HG03571 (cell line): ENCODE data around the gene EEFSEC.

Experiments
- ATAC-seq: cut with Tn5 transposase; IDR thresholded peaks from one replicate; pipeline ENCODE4 v1.9.1; 2021; ENCODE audit not compliant: unreplicated experiment

Gene EEFSEC

GRCh38 chr3:128380719-128381118, 227.4 kb downstream of the EEFSEC start:
- ATAC-seq: no peak

- no peak for ATAC-seq
Observed at GRCh38 chr3:128381609-128382008, 228.3 kb downstream of the EEFSEC start.

- no peak for ATAC-seq
Observed at GRCh38 chr3:128382221-128382807, 229.0 kb downstream of the EEFSEC start.

DNA sequence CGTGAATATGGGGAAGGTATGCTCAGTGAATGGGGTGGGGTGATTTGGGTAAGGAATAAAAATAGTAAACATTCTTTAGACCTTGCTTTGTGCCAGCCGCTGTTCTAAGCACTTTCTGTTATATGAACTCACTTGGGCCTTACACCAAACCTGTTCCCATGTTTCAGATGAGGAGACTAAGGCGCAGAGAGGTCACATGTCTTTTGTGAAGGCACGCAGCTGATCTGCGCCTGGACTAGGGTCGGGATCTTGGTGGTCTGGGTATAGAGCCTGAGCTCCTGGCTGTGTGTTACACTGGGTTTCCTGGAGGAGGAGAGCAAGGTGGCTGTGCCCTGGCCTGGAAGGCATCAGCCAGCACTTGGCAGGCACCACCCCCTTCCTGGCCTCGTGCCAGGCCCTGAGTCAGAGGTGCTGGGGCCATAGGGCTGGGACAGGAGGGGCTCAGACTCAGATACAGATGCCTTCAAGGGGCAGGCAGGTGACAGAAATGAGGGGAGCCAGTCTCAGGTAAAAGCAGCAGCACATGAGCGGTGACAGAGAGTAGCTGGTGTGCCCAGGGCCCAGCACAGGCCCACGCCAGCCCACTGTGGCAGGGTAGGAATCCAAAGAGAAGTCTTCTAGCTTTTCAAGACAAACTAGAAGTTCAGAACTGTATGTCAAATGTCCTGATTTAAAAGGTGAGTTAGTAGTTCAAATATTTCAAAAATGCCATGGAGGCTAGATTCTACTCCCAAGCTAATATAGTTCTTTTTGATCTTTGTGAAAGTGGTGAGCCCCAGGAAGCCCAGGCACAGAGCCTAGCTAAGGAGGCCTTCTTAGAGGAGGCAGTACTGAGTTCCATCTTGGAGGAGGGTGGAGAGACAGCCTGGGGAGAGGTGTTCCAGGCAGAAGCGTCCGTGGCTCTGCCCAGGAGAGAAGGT, 230.3 kb downstream of the EEFSEC start:
- ATAC-seq: no peak

GRCh38 chr3:128385080-128385832, 232.0 kb downstream of the EEFSEC start:
- ATAC-seq: no peak

DNA sequence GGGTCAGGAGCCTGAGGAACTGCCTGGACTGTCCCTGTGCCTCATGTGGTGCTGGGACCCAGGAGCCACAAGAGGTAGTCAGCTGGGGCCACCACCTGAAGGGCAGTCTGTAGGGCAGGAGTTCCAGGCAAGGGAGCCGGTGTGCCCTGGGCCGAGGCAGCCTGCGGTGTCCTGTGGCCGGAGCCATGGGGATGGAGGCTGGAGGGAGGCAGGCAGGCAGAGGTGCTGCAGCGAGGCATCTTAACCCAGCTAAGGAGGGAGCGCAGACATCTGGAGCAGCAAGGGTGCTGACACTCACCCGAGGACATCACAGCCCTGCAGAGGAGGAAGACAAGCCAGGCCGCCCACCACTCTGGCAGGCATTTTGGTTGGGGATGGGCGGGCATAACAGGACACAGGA, 235.7 kb downstream of the EEFSEC start:
- ATAC-seq: no peak

- ATAC-seq: no peak
Observed at GRCh38 chr3:128390867-128391266, 237.6 kb downstream of the EEFSEC start.

DNA sequence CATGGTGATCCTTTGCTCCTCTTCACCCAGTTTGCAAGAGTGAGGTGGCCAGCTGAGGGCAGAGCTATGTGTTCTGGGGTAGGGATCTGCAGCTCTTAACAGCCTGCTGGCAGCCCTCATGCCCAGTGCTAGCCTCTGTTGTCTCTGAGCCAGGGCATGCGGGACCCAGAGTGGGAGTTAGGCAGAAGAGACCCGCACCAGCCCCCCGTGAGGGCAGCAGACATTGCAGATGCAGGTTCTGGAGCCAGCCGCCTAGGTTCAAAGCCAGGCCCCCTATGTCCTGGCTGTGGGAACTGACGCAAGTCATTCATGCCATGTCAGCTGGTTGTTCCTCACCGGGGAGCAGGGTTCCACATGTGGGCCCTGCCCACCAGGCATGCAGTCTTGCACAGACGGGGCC, 238.7 kb downstream of the EEFSEC start:
- ATAC-seq: no peak

DNA sequence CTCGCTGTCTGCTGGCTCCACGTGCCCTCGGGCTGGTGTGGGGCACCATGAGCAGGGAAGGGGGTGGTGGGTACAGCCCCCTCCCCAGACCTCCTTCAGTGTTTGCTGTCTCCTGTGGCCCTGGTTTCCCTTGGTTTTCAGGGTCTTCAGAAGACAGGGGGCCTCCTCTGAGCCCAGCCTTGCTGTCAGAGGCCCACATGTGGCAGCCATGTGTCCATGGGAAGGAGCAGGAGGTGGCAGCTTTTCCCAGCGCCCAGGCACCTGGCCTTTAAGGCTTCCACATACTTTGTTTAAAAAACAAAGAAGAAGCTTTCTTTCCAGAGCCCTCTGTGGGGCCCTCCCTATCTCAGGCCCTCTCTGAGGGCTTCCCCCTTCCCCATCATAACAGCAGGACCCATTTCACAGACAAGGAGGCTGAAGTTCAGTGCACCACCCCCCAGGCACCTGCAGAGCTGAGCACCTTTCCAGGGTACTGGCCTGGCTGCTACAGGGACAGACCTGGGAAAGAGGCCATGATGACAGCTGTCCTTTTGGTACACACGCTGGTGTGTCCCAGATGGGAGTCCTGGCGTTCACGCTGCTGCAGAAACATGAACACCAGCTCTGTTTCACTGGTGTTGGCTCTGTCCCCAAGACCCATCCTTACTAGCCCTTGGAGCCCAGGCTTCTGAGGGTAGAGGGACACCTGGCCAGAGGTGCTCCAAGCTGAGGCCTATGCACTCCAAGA, 239.7 kb downstream of the EEFSEC start:
- no peak for ATAC-seq

DNA sequence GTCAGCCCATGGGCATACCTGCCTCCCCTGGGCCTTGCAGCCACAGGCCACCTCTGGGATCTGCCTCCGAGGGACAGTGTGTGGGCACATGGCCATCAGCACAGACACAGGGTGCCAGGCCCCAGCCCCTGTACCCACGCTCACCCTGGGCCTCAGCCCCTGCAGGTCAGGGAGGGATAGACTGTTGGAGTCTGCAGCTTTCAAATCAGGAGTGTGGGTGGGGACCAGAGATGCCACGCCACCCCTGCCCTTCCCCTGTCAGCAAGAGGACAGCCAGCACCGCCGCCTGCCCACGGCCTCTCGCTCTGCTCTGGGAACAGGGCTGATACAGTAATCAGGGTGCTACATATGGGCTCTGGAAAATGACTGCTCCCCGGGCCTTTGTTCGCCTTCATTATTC, 240.8 kb downstream of the EEFSEC start:
- no peak for ATAC-seq

GRCh38 chr3:128395046-128395445, 241.8 kb downstream of the EEFSEC start:
- ATAC-seq: no peak

DNA sequence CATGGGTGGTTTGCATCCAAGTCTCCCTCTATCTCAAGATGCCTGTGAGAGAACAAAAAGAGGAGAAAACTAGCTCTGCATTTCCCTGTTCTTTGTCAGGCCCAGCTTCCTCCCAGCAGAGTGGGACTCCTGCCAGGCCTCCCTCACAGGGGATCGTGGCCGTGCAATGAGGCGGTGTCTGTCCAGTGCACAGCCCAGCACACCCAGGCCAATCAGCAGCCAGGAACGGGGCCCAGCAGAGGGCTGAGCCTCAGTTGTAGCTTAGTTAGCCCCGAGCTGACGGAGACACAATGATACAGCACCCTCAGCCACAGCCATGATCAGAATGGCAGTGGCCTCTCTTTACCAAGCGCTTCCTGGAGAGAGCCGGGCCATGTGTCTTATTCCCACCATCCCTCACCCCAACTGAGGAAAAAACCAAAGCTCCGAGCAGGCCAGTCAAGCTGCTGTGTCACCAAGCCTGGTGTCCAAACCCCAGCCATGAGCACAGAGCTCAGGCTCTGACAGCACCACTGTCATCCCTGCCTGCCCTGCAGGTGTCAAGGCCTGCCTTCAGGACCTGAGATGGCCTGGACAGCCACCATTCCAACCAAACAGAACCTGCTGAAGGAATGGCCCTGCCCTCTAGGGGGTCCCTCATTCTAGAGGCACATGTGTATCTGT, 242.3 kb downstream of the EEFSEC start:
- ATAC-seq: no peak

- no peak for ATAC-seq
Observed at GRCh38 chr3:128397484-128397883, 244.2 kb downstream of the EEFSEC start.

- ATAC-seq: no peak
Observed at GRCh38 chr3:128398586-128398985, 245.3 kb downstream of the EEFSEC start.

DNA sequence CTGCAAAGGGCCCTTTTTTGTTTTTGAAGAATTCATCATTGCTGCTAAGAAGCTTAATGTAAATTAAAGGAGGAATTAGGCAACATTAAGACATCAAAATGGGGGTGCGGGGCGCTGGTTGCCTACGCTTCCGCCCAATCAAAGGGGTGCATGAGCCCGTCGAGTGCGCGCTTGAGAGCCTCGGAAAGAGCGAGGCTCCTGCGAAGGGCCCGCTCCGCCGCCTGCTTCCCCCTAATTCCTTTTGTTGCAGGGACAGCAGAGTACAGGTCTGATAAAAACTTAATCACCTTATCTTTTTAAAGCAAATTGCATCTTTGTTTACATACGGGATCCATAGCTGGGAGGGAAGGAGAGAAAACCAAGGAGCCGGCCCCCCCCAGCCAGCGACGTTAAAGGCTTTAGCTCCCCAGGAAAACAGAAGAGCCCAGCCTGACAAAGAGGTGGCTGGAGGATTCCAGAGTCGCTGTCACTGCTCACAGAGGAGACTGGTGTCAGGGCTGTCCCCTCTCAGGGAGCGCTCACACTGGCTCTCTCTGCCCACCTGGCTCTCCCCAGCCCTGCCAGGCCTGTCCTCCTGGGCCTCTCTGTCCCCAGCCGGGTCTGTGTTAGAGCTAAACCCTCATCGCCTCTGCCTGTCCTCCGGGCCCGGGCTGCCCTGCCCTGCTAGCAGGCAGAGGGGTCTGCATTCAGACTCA, 246.1 kb downstream of the EEFSEC start:
- ATAC-seq: no peak

GRCh38 chr3:128400671-128401070, 247.4 kb downstream of the EEFSEC start:
- no peak for ATAC-seq

GRCh38 chr3:128402319-128402718, 249.0 kb downstream of the EEFSEC start:
- no peak for ATAC-seq

- no peak for ATAC-seq
Observed at GRCh38 chr3:128402998-128403397, 249.7 kb downstream of the EEFSEC start.

GRCh38 chr3:128404276-128405068, 251.2 kb downstream of the EEFSEC start:
- ATAC-seq: no peak
